Stimulated activated CD4-positive, alpha-beta T cell treated with anti-CD3 and anti-CD28 coated beads, TNF-alpha, amount 100 ng/mL, for 24 hours (primary cell): ENCODE data around the gene MRC1.

Experiments
- DNase-seq, 3 experiments: peaks; one replicate each; pipeline ENCODE4 v3.0.0-alpha.2; 2020; ENCODE audit warnings: low read depth in 3 of 3

The MRC1 gene

DNA sequence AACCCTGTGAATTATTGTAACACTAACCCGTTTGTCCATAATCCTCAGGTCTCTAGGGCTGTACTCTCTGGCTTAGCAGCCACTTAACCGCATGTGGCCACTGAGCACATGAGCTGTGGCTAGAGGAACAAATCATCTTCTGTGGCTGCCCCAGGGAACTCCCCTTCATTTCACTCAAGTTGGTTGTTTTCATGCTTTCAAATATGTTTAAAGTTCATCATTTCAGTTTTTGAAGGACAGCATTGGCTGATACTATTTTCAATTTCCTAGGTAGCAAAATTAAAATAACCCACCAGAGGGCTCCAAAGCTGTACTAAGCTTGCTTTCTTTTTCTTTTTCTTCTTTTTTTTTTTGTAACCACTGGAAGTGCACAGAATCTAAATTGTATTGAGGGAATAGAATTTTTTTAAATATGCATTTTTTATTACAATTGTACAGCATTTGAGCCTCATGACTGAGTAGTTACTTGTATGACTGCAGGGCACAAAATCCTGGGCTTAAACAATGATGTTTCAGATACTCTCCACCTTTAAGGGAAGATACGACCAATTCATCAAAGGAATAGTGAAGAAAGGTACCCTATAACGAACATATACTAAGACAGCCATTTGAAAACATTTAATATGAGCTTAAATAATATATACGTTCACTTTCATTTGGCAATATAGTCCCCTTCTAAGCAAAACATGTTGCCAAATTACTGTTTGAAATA is 38.6 kb downstream of the MRC1 start:
- DNase-seq, result no peak

DNA sequence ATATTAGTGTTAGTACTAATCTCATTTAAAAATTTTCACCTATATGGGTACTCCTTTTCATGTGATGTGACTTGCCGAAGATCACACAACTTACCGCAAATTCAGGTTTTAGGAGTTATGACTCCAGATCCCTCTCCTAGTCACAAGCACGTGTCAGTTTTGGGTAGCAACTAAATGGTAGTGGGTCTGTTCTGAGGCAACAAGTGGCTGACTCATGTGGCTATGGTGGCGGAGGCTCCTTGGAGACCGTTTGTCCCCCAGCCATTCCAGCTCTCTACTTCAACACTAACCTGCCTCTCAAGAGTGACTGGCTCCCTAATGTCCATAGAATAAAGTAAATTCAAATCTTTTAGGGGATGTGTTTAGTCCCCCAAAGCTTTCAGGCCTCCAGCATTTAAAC is 39.5 kb downstream of the MRC1 start:
- no peak for DNase-seq

DNA sequence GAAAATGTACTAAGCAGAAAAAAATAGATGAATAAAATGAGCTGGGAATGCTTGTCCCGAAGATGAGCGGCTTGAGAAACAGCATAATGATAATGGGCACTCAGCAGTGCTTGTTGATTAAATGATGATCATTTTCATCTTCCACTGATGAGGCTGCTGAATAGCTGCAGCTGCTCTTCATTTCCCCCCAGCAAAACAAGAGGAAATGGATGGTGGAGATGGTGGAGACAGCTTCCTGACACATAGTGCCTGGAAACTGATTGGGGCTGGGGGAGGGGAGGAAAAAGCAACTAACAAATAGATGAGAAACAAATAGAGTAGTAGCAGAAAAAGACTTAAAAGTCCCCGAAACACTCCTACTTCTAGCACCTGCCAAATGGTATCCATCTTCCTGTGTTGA is 41.4 kb downstream of the MRC1 start:
- no peak for DNase-seq

DNA sequence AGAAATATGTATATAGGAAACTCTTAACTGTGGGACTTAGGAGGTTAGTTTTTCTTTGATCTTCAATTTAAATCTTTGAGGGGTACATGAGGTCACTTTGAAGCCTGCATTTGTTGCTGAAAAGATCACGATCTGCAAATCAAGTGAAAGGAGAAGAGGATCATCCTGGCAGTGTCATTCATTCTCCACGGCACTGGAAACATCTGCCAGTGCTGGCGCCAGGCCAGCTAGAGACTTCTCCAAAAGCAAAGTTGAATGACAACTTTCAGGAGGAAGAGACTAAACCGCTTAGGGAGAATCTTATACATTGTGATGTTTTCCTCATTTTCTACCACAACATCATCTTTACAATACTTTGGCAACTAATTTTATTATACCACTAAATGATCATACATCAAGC is 42.5 kb downstream of the MRC1 start:
- no peak for DNase-seq

DNA sequence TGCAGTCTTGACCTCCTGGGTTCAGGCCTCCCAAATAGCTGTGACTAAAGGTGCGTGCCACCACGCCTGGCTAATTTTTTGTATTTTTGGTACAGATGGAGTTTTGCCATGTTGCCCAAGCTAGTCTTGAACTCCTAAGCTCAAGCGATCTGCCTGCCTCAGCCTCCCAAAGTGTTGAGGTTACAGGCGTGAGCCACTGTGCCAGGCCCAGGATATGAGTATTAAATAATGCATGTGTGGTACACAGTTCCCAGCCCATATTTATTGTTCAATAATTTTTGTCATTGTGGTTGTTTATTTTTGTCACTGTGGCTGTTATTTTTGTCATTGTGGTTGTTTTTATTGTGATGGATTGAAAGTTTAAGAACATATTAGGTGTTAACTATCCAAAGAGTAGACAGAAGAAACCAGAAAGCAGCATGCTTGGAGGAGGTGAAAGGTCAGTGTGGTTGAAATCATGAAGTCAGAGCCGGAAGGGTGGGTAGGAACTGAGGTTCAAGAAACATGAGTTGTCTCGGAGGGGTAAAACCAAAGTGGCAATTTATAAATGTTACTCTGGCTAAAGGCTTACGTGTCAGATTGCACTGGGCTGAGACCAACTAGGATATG is 45.0 kb downstream of the MRC1 start:
- no peak for DNase-seq

DNA sequence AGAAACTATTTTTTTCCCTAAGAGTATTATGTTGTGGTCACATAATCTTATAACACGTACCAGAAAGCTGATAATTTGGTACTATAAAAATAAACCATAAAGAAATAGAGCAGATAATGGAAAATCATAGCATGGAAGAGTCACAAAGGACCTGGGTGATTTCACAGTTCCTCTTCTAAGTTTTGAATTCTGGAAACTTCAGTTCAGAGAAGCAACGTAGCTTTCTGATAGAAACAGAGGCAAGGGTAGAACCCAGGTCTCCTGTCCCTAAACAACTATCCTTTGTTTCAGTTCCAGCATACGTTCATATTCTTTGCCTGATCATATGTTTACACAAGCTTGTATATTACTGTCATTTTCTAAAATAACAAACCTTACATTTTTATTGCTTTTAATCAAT is 47.9 kb downstream of the MRC1 start:
- no peak for DNase-seq

DNA sequence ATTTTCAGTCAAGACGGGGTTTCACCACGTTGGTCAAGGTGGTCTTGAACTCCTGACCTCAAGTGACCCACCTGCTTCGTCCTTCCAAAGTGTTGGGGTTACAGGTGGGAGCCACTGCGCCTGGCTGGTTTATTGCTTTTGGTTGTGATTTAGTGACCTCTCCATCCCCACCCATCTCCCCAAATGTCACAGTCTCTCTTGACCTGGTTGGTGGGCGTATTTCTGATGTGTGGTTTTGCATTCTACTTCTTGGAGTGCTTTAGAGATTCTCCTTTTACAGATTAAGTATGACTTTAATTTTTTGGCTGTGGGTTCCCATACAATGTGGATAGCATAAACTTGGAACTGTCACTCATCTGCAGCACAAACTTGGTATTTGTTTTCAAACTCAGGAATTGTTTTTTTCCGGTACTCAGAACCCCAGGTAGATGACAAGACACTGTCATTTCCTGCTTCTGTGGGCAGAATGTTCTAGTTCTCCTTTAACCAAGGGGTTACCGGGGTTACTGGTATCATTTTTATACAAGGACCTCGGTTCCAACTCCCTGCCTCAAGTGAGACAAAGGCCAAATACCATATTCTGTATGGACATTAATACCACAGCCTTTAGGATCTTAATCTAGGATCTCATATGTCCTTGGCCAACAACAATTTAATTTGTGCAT is 50.5 kb downstream of the MRC1 start:
- DNase-seq, result no peak

DNA sequence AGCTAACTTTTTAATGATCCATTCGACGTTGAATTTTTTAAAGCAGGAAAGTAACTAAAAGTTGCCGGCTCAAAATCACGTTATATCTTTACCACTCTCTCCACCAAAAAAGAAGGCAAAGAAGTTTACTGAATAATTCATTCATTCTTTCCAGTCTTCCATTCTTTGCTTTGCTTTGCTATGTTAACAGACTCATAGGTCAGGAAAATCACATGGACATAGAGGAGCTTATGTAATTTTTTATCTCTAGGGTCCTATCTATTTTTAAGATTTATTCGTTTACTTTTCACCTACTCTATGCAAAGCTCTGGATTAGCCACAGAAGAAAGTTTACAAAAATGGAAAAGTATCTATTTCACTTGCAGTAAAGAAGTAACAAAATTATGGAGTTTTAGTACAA is 52.6 kb downstream of the MRC1 start:
- no peak for DNase-seq

DNA sequence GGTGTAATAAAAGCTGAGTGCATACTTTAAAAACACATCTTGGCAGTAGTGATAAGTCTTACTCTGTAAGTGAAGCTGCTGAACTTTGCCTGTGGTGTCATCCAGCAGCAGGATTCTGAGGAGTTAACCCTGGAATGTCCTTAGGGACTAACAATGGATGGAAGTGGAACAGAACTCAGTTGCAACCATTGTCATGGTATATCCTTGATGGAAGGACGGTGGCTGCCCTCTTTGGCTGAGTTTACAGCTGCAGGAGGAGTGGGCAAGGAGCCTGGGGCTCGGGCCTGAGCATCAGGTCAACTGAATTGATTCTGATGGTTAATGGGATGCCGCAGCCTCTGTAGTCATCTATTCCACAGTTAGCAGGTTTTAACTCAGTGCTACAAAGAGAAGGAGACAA is 56.2 kb downstream of the MRC1 start:
- DNase-seq, result no peak

DNA sequence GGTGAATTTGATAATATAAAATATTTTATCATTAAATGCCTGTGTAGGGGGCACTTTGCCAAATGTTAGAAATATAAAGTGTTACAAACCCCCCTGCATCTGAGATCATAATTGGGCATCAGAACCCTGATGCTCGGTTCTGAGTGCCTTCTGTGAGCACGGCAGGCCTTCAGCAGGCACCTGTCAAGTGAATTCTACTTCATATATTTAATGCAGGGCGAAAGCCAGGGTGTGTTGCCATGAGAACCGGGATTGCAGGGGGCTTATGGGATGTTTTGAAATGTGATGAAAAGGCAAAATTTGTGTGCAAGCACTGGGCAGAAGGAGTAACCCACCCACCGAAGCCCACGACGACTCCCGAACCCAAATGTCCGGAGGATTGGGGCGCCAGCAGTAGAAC is 57.2 kb downstream of the MRC1 start:
- DNase-seq, result no peak

DNA sequence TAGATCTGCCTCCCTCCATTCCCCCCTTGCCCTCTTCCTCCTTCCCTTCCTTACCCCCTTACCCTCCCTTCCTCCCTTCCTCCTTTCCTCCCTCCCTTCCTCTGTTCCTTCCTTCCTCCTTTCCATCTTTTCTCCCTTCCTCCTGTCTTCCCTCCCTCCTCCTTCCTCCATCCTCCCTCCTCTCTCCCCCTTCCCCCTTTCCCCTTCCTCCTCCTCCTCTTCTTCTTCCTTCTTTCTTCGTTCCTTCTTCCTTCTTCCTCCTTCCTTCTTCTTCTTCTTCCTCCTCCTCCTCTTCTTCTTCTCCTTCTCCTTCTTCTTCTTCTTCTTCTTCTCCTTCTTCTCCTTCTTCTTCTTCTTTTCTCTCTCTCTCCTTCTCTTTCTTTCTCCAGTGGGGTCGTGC is 57.9 kb downstream of the MRC1 start:
- DNase-seq, result no peak

DNA sequence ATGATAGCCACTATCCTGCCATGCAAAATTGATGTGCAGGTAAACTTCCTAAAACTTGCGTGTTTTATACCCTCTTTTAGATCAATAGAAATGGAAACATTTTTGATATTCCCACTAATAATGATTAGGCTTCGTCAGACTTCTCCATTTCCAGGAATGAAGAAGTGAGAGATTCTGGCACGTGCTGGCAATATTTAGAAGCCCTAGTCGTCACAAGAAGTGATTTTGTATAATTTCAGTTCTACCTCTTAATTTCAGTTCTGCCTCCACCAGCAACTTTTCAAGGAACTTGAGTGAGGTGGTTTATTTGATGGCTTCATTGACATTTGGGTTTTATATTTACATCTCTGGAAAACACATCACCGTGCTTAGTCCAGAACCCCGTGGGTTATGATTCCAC is 61.9 kb downstream of the MRC1 start:
- no peak for DNase-seq

DNA sequence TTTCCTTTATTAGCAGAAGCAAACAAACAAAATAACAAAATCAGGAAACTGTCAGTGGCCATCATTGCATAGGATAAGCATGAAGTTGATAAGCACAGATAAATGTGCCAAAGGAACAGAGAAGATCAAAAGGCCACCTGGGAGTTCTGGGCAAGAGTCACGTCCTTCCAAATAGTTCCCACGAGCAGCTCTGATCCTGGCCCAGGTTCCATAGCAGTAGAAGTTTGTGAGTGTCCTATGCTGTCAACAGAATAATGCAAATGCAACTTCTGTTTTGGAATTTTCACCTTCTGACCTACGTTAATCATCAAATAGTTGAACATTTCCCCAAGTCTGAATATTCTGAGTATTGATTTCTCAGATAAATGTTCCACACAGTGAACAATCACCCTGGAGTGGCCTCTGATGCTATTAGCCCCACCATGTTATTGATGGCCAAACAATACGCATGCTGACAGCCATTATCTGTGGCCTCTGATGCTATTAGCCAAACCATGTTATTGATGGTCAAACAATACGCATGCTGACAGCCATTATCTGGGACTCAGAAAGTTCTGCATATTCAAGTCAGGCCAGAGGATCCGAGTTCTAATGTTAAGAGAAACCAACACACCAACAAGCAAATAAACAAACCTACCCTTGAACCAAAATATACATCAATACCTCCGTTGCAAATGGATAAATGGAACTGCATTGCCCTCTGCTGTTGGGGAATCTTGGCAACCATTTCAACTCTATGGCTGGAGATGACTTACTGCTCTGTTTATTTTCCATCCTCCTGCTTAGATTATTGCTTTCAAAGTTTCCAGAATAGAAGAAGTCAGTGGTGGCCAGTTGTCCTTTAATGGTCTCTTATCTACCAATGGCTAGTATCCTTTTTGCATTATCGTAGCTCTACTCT is 63.3 kb downstream of the MRC1 start:
- DNase-seq, result no peak

DNA sequence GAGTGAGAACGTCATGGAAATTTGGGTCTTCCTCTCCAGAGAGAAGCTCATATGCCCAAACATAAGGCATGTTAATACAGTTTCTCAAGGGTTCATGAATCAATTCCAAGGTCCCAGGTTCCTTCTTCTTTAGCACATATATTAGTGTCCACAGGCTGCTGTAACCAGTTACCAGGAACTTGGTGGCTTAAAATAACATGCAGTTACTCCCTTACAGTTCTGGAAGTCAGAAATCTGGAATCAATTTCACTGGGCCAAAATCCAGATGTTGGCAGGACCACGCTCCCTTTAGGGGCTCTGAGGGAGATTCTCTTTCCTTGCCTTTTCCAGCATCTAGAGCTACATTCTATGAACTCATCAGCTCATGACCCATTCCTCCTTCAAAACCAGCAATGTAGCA is 64.8 kb downstream of the MRC1 start:
- no peak for DNase-seq

DNA sequence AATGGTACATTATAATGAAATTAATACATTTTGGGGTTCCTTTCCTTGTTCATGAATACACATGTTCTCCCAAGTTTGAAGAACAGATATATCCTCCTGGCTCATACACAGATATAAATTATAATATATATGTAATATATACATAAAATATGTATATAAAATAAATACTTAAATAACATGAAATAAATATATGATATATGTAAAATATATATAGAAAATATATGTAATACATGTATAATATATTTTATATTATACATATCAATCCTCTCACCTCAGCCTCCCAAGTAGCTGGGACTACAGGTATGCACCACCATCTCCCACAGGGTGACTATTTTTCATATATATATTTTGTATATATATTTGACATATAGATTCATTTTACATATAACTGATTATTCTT is 68.0 kb downstream of the MRC1 start:
- no peak for DNase-seq

DNA sequence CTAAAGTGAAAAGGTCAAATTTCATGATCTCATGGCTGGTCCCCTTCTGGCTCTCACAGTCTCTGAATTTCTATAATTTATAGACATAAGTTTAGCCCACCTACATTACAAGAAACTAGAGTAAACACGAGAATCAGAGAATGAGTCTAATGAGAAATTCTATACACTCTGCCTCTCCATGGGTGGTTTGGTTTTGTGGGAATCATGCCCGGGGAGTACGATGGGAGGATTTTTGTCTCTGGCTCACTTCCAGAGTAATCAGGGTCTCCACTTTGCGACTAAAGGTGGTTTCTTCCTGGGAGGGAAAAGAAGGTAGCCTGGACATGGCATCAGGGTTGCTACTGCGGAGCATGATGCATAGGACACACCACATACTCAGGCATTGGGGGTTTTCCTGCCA is 69.7 kb downstream of the MRC1 start:
- DNase-seq, result no peak

DNA sequence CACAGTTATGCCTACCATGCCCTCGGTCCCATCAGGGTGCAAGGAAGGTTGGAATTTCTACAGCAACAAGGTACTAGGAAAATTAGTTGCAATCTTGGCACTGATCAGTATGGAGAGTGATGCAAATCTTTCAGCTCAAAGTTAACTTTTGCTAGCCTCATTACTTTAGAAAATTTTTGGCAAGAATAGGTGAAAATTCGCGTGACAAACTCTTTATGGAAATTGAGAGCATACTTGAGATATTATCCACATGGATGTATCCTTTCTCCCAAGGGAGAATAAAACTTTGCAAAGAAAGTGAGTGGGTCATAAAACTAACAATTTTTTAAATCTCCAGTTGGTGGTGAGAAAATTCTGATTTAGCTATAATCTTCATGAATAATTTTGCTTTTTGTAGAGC is 71.5 kb downstream of the MRC1 start:
- no peak for DNase-seq

DNA sequence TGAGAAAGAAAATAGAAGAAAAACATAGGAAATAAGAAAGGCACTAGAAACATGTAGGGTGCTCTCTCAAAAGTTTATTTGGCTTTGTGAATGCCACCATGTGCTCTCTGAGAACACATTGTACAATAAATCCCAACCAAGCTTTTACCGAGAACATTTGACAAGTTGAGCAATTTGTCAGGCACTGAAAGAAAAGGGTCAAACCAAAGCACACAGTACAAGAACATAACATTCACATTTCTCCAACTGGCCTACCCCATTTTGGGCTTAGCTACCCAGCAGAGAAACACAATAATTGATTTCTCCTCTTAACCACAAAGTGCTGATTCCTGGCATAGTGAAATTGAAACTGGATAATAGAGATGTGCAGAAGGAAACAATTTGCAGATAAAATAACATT is 73.4 kb downstream of the MRC1 start:
- no peak for DNase-seq

DNA sequence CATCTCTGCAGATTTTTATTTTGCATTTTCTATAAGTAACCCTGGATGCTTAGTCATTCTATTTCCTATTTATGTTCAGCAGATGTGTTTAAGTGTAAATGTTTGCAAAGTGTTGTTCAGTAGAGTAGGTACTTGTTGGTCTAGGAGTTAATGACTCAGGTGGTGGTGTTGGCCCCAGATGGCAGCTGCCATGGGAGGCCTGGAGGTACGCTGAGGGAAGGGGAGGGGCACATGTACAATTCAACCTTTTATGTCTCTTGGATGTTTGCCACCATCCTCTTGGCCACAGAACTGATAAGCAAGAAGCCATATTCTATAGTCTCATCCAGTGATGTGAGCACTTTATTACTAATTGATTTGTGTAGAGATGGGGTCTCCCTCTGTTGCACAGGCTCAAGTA is 74.5 kb downstream of the MRC1 start:
- no peak for DNase-seq

DNA sequence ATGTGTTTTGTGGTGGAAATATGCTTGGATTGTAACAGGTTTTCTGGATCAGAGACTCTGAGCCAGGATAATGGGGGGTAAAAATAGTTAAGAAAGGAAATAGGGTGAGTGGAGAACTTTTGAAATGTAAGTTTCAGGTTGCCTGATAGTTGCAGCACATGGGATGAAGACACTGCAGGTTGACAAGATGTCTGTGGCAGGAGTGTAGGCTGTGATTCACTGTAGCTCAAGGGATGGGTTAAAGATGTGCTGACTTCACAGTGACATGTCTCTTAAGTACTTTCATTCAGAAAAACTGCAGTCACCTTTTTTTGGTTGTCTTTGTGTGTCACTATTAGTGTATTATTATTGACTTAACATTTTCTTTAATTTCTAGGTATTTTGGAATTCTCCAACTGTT is 79.0 kb downstream of the MRC1 start:
- no peak for DNase-seq

DNA sequence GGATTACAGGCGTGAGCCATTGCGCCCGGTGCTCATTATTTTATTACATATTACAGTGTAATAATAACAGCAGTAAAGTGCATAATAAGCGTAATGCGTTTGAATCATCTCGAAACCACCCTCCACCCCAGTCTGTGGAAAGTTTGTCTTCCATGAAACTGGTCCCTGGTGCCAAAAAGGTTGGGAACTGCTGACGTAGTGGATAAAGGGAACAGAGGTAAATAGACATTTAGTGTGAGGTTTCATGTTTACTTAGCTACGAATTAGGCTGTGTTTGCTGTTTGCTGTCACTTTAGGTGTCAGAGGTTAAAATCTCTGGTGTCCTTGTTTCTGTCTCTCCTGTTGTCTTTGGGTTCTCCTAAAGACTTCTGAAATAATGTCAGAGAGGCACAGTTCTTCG is 82.3 kb downstream of the MRC1 start:
- no peak for DNase-seq

DNA sequence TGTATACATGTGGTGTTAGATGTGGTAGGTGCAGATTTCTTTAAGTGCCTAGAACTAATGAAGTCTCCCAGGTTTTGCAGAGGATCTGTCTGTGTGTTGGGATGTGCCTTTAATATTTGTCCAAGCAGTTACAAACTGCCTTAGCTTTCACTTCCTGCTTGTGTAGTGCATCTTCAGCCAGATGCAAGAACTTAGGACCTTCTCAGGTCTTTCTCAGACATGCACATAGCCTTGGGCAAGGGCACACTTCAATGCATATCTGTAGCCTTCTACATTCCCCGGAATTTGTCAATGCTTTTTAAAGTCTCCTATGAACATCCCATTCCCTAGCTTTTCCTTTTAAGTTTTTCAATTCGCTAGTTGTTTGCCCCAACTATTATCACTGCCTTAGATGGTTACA is 95.4 kb downstream of the MRC1 start:
- no peak for DNase-seq

DNA sequence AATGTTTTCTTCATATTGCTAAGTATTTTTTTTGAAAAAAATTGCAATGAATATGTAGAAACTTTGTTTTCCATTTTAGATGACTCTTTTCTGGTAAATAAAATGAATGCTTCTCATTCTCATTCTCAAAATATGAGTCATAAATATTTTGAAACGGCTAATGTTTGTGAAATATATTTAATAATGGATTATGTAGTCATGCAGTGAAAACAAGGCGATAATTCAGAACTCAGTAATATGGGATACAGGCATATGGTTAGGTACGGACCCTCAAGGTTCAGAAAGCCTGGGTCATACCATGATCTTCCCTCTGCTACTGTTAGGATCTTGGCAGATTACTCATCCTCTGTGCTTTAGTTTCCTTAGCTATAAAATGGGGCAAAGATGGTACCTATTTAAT is 96.3 kb downstream of the MRC1 start:
- DNase-seq, result no peak
